ENCODE data around the gene NEK11. TPM values are rescaled to one million over a fixed set of nuclear protein-coding genes. Genes with fewer than 3 reads are reported as not detected.

The NEK11 gene
- total RNA-seq, 1 donor: 14.5 TPM

DNA sequence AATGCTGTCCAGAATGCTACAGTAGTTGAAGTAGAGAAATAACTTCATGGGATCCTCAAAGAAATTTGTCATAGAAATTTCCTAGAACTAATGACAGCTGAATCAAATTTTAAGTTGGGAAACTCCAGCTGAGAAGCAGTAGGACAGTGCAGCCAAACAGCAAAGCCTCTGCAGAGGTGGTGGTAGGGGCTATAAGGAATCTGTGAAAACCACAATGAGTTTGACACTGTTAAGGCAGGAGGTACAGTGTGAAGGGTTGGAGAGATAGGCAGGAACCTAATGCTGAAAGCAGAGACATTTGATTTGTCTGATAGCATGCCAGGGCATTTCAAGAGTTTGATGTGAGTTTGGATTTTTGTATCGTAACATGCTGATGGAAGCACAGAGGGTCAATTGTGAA, 22.1 kb upstream of the NEK11 start:
- no peak overlapping the region for H3K4me2 ChIP-seq (ENCODE audit: insufficient read depth, low read length)
- TF ChIP-seq CTCF (IDR thresholded peaks at IDR 0.05; ENCODE audit: extremely low read depth, low read depth, low read length): no peak
- no peaks in the 10 kb centered on the region for H3K79me2 ChIP-seq (ENCODE audit: insufficient read depth, low read length)
- H4K20me1 ChIP-seq (ENCODE audit: insufficient read depth, low read length): no peaks in the 10 kb centered on the region
- no peak overlapping the region for H2AFZ ChIP-seq (ENCODE audit: low read length)
- H3K4me3 ChIP-seq (ENCODE audit: insufficient read depth, low read length): no peak overlapping the region
- DNase-seq (ENCODE audit: insufficient read length, low spot score, missing footprints): no peak
- H3K36me3 ChIP-seq (ENCODE audit: insufficient read depth, low read length): peaks cover 14% of the 10 kb centered on the region
- no peaks in the 10 kb centered on the region for H3K9me3 ChIP-seq (ENCODE audit: low read depth, low read length)
- H3K27ac ChIP-seq (ENCODE audit: low read depth, low read length): no peak overlapping the region
- H3K4me1 ChIP-seq (ENCODE audit: insufficient read depth, low read length): peaks cover 18% of the 10 kb centered on the region
- no peaks in the 10 kb centered on the region for H3K27me3 ChIP-seq (ENCODE audit: insufficient read depth, low read length)

GRCh38 chr3:131007256-131007655, 19.4 kb upstream of the NEK11 start:
- no peak for DNase-seq (ENCODE audit: insufficient read length, low spot score, missing footprints)
- Histone ChIP-seq H3K27ac (ENCODE audit: low read depth, low read length) (no peak overlapping the region), H3K4me2 (ENCODE audit: insufficient read depth, low read length) (no peak overlapping the region), H3K4me3 (ENCODE audit: insufficient read depth, low read length) (no peak overlapping the region), H2AFZ (ENCODE audit: low read length) (no peak overlapping the region), H3K27me3 (ENCODE audit: insufficient read depth, low read length) (no peaks in the 10 kb centered on the region), H3K36me3 (ENCODE audit: insufficient read depth, low read length) (peaks cover 31% of the 10 kb centered on the region), H4K20me1 (ENCODE audit: insufficient read depth, low read length) (no peaks in the 10 kb centered on the region), H3K9me3 (ENCODE audit: low read depth, low read length) (no peaks in the 10 kb centered on the region), H3K79me2 (ENCODE audit: insufficient read depth, low read length) (no peaks in the 10 kb centered on the region), H3K4me1 (ENCODE audit: insufficient read depth, low read length) (no peaks in the 10 kb centered on the region)
- TF ChIP-seq CTCF (IDR thresholded peaks at IDR 0.05; ENCODE audit: extremely low read depth, low read depth, low read length): no peak

DNA sequence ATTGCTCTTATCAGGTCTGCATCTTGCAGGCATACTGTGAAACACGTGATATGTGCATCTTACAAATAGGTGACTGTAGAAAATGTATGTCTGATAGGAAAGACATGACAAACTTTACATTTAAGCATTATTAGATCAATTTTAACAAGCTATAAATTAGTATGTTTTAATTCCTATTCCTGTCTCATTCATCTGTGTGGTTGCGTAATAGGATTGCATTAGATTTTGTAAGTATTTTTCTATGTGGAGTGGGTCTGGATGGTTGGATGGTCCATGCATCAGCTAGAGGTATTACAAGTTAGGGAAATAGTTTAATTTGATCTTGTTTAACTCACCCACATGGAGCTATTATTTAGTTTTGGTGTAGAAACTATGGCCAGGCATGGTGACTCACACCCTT, 18.9 kb upstream of the NEK11 start:
- Histone ChIP-seq H3K79me2 (ENCODE audit: insufficient read depth, low read length) (no peaks in the 10 kb centered on the region), H3K36me3 (ENCODE audit: insufficient read depth, low read length) (peaks cover 32% of the 10 kb centered on the region), H3K27ac (ENCODE audit: low read depth, low read length) (no peak overlapping the region), H3K27me3 (ENCODE audit: insufficient read depth, low read length) (no peaks in the 10 kb centered on the region), H3K4me1 (ENCODE audit: insufficient read depth, low read length) (no peaks in the 10 kb centered on the region), H3K9me3 (ENCODE audit: low read depth, low read length) (no peaks in the 10 kb centered on the region), H2AFZ (ENCODE audit: low read length) (no peak overlapping the region), H4K20me1 (ENCODE audit: insufficient read depth, low read length) (no peaks in the 10 kb centered on the region), H3K4me3 (ENCODE audit: insufficient read depth, low read length) (no peak overlapping the region), H3K4me2 (ENCODE audit: insufficient read depth, low read length) (no peak overlapping the region)
- DNase-seq (ENCODE audit: insufficient read length, low spot score, missing footprints): no peak
- no peak for TF ChIP-seq CTCF (IDR thresholded peaks at IDR 0.05; ENCODE audit: extremely low read depth, low read depth, low read length)

DNA sequence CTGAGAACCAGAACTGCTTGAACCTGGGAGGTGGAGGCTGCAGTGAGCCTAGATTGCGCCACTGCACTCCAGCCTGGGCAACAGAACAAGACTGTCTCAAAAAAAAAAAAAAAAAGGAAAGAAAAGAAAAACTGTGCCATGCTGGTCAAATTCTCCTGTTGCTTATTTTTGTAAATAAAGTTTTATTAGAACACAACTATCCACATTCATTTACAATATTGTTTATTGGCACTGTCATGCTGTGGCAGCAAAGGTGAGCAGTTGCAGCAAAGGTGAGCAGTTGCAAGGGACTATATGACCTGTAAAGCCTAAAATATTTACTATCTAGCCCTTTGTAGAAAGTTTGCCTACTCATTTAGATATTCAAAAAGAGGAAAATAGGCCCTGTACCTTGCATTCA, 18.4 kb upstream of the NEK11 start:
- Histone ChIP-seq H4K20me1 (ENCODE audit: insufficient read depth, low read length) (no peaks in the 10 kb centered on the region), H3K27me3 (ENCODE audit: insufficient read depth, low read length) (no peaks in the 10 kb centered on the region), H3K36me3 (ENCODE audit: insufficient read depth, low read length) (peaks cover 36% of the 10 kb centered on the region), H3K4me3 (ENCODE audit: insufficient read depth, low read length) (no peak overlapping the region), H3K9me3 (ENCODE audit: low read depth, low read length) (no peaks in the 10 kb centered on the region), H3K79me2 (ENCODE audit: insufficient read depth, low read length) (no peaks in the 10 kb centered on the region), H3K27ac (ENCODE audit: low read depth, low read length) (no peak overlapping the region), H2AFZ (ENCODE audit: low read length) (no peak overlapping the region), H3K4me2 (ENCODE audit: insufficient read depth, low read length) (no peak overlapping the region), H3K4me1 (ENCODE audit: insufficient read depth, low read length) (no peaks in the 10 kb centered on the region)
- TF ChIP-seq CTCF (IDR thresholded peaks at IDR 0.05; ENCODE audit: extremely low read depth, low read depth, low read length): no peak
- no peak for DNase-seq (ENCODE audit: insufficient read length, low spot score, missing footprints)

Data from osteoblast (primary cell).